Measurements from ENCODE around the gene AFDN. TPM values are rescaled to one million over a fixed set of nuclear protein-coding genes. Genes with fewer than 3 reads are reported as not detected.

The AFDN gene
- total RNA-seq, 1 donor: 29.2 TPM

DNA sequence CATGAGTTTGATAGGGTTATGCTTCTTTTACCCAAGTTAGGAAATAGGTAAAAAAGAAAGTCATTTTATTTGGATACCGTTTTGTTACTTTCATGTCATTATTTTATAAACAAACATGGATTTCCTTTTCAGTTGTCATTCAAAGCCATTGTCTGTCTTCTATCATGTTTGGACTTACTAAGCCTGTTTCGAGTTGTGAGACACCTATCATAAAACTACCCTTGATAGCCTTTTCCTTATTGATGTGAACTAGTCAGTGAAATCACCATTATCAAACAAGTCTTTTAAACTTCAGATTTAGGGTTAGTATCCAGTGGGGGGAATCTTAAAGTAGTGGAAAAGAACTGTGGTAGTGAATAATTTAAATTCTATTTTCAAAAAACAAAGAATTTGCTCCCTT, 85.8 kb downstream of the AFDN start:
- no peak for TF ChIP-seq CTCF (IDR thresholded peaks at IDR 0.05; ENCODE audit: insufficient read depth, low read length)
- DNase-seq (ENCODE audit: low read depth): no peak
- no peak overlapping the region for H3K4me3 ChIP-seq (ENCODE audit: low read depth, low read length)

GRCh38 chr6:167913699-167914098, 87.0 kb downstream of the AFDN start:
- no peak for TF ChIP-seq CTCF (IDR thresholded peaks at IDR 0.05; ENCODE audit: insufficient read depth, low read length)
- H3K4me3 ChIP-seq (ENCODE audit: low read depth, low read length): no peak overlapping the region
- DNase-seq (ENCODE audit: low read depth): no peak

GRCh38 chr6:167915139-167915538, 88.4 kb downstream of the AFDN start:
- no peak overlapping the region for H3K4me3 ChIP-seq (ENCODE audit: low read depth, low read length)
- DNase-seq (ENCODE audit: low read depth): no peak
- no peak for TF ChIP-seq CTCF (IDR thresholded peaks at IDR 0.05; ENCODE audit: insufficient read depth, low read length)

DNA sequence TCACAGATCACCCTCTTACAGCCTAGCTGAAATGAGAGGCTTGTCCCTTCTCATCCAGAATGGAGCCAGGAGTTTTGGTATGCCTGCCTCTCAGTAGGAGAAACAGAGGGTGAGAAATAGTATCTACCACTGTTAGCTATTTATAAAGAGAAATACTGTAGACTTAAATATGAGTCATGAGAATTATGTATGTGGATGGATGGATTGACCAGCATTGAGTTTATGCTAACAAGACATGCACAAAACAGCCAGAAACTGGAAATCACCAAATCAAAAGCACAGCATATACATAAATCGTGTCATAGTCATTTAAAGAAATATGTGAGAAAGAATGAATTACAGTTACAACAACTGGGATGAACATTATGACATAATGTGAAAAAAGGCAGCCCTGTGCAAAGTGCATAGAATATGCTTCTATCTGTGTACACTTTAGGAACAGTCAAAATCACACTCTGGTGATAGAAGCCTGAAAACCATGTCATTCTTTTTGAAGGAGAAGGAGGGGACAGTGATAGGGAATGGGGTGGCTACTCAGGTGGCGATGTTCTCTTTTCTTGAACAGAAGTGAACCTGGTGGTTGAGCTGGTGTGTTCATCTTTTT, 90.9 kb downstream of the AFDN start:
- DNase-seq (ENCODE audit: low read depth): no peak
- H3K4me3 ChIP-seq (ENCODE audit: low read depth, low read length): no peak overlapping the region
- no peak for TF ChIP-seq CTCF (IDR thresholded peaks at IDR 0.05; ENCODE audit: insufficient read depth, low read length)

- DNase-seq (ENCODE audit: low read depth): no peak
- TF ChIP-seq CTCF (IDR thresholded peaks at IDR 0.05; ENCODE audit: insufficient read depth, low read length): no peak
- no peak overlapping the region for H3K4me3 ChIP-seq (ENCODE audit: low read depth, low read length)
Observed at GRCh38 chr6:167918548-167919278, 92.0 kb downstream of the AFDN start.

DNA sequence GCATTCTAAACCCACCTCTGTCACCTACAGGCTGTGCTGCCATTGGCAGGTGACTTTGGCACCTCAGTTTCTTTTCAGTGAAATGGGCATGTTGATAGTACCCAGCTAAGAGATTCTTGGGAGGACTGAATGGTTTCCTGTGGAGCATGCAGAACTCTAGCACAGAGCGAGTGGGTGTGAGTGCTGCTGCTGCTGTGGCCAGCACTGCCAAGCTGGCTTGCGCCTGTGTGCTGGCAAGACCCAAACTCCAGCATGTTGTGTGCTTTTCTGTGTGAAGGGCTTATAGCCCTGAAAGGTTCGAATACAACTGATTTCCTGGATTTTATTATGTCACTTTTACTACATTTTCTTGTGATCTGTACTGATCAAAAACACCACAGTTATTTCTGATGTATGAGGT, 92.6 kb downstream of the AFDN start:
- H3K4me3 ChIP-seq (ENCODE audit: low read depth, low read length): no peak overlapping the region
- no peak for DNase-seq (ENCODE audit: low read depth)
- TF ChIP-seq CTCF (IDR thresholded peaks at IDR 0.05; ENCODE audit: insufficient read depth, low read length): no peak
